PC-3 (cell line): ENCODE results near the gene COQ3. TPM values are rescaled to one million over a fixed set of nuclear protein-coding genes. Genes with fewer than 3 reads are reported as not detected.

Experiments
- ATAC-seq: fragments of 200-7000 bp; cut with Tn5 transposase; 2 replicates; pipeline ENCODE4 v1.9.1; 2020; ENCODE audit warnings: mild to moderate bottlenecking, moderate library complexity
- BruUV-seq: library from RNA; stranded (reverse); fragments of 400-500 nt; replicated peaks from 2 replicates; lab custom pipeline; 2021; lab: Mats Ljungman, UMichigan
- CTCF ChIA-PET: fragments of 300-600 bp; sonication (Branson Sonifier 250); formaldehyde crosslinking; loops from one replicate; lab custom pipeline; 2022; ENCODE audit warnings: antibody characterized with exemption; lab: Charles Lee
- POLR2A ChIA-PET: fragments of 300-600 bp; sonication (Branson Sonifier 250); formaldehyde crosslinking; loops from one replicate; lab custom pipeline; 2022; ENCODE audit warnings: antibody characterized with exemption; ENCODE audit not compliant: unreplicated experiment; lab: Charles Lee
- DNase-seq: peaks from one replicate; pipeline ENCODE4 v3.0.0-alpha.2; 2015
- H2AFZ ChIP-seq: fragments of 300-600 bp; sonication (generic); 2 replicates; pipeline ENCODE4 v1.6.0; 2016; ENCODE audit warnings: antibody characterized with exemption, low read length
- H3F3A ChIP-seq: fragments of 300-600 bp; sonication (generic); one replicate; pipeline ENCODE4 v1.6.0; 2017; ENCODE audit warnings: antibody characterized with exemption, low read length, control low read depth, mild to moderate bottlenecking; ENCODE audit not compliant: unreplicated experiment
- H3K27ac ChIP-seq: fragments of 300-600 bp; sonication (generic); 2 replicates; pipeline ENCODE4 v1.5.1; 2016; ENCODE audit warnings: mild to moderate bottlenecking, low read length
- H3K27me3 ChIP-seq: fragments of 300-600 bp; sonication (generic); 2 replicates; pipeline ENCODE4 v1.6.1; 2016; ENCODE audit warnings: low read length, mixed read lengths
- H3K36me3 ChIP-seq: fragments of 300-600 bp; sonication (generic); 2 replicates; pipeline ENCODE4 v1.6.1; 2016; ENCODE audit warnings: low read depth, mixed run types, low read length, mixed read lengths
- H3K4me1 ChIP-seq: fragments of 300-600 bp; sonication (generic); 2 replicates; pipeline ENCODE4 v1.5.1; 2016; ENCODE audit warnings: low read length; ENCODE audit not compliant: insufficient read depth
- H3K4me2 ChIP-seq: fragments of 300-600 bp; sonication (generic); 2 replicates; pipeline ENCODE4 v1.6.0; 2016; ENCODE audit warnings: low read length
- H3K4me3 ChIP-seq: fragments of 300-600 bp; sonication (generic); 2 replicates; pipeline ENCODE4 v1.5.1; 2016; ENCODE audit warnings: mild to moderate bottlenecking, low read length, mixed read lengths
- H3K79me2 ChIP-seq: fragments of 300-600 bp; sonication (generic); 2 replicates; pipeline ENCODE4 v1.6.1; 2017; ENCODE audit warnings: low read length, mixed read lengths
- H3K9ac ChIP-seq: fragments of 300-600 bp; sonication (generic); 2 replicates; pipeline ENCODE4 v1.6.0; 2016; ENCODE audit warnings: mild to moderate bottlenecking, low read length
- H3K9me2 ChIP-seq: fragments of 300-600 bp; sonication (generic); replicated peaks from 2 replicates; pipeline ENCODE4 v1.6.1; 2016; ENCODE audit warnings: mixed run types, low read length, mixed read lengths
- H3K9me3 ChIP-seq: fragments of 300-600 bp; sonication (generic); 2 replicates; pipeline ENCODE4 v1.6.1; 2016; ENCODE audit warnings: low read length, mixed read lengths
- H4K20me1 ChIP-seq: fragments of 300-600 bp; sonication (generic); 2 replicates; pipeline ENCODE4 v1.6.1; 2016; ENCODE audit warnings: low read length, mixed read lengths
- EZH2 ChIP-seq: fragments of 300-600 bp; sonication (generic); IDR thresholded peaks from one replicate; pipeline ENCODE4 v1.6.1; 2017; ENCODE audit warnings: antibody characterized with exemption, mild to moderate bottlenecking, low read length; ENCODE audit not compliant: unreplicated experiment
- EZH2phosphoT487 ChIP-seq: fragments of 300-600 bp; sonication (generic); IDR thresholded peaks from 2 replicates; pipeline ENCODE4 v1.6.1; 2018; ENCODE audit warnings: mild to moderate bottlenecking, antibody characterized with exemption, low read length, borderline replicate concordance
- intact Hi-C: fragments of 100-400 bp; cut with micrococcal nuclease; formaldehyde crosslinking; loops from 2 replicates; pipeline ENCODE4 v1.9.0; 2023
- total RNA-seq: library from RNA; depleted of rRNA; stranded (reverse); fragments of >200 nt; gene quantifications from 2 replicates; pipeline ENCODE4 v1.2.3, GENCODE V29; 2014; rRNA removed
- TF ChIP-seq, protein P1 (sequence below): fragments of 300-600 bp; sonication (generic); conservative IDR thresholded peaks from 2 replicates; pipeline ENCODE4 v1.5.1; 2017; ENCODE audit warnings: antibody characterized with exemption, low read depth, mild to moderate bottlenecking, low read length

The COQ3 gene
- total RNA-seq, 1 experiment from 2014 or later: 15.6 TPM

DNA sequence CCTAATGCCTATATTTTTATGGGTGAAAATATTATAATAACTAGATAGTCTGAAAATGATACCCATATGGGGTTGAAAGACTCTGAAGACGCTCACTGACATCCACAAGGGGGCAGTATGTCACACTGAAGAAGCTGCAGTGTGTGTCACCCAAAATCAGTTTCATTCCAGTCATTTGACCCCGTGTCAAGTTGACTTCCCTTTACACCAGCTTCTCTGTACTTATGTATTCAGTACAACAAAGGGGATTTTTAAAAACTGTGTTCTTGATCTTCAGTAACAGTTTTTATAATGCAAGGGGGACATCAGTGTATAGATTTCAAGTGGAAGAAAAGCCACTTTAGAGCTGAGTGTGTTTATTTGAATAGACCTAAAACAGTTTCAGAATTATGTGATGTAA lies 63.8 kb downstream of the COQ3 start:
- peak; percentile 73 for DNase-seq
- Histone ChIP-seq H4K20me1 (no peaks in the 10 kb centered on the region), H3F3A (no peaks in the 10 kb centered on the region), H3K4me3 (no peak overlapping the region), H3K4me1 (no peaks in the 10 kb centered on the region), H3K79me2 (no peaks in the 10 kb centered on the region), H3K27ac (no peak overlapping the region), H3K27me3 (no peaks in the 10 kb centered on the region), H2AFZ (no peak overlapping the region), H3K9me2 (no peaks in the 10 kb centered on the region), H3K9me3 (no peaks in the 10 kb centered on the region), H3K9ac (no peak overlapping the region), H3K36me3 (no peaks in the 10 kb centered on the region), H3K4me2 (no peak overlapping the region)
- peak; percentile 94 for ATAC-seq
- intact Hi-C loops: loop anchor here (1.0 kb wide), 1 partner anchor 64 kb away; the partner anchor contains the start of gene COQ3
- TF ChIP-seq EZH2: no peak
- TF ChIP-seq, protein P1, sequence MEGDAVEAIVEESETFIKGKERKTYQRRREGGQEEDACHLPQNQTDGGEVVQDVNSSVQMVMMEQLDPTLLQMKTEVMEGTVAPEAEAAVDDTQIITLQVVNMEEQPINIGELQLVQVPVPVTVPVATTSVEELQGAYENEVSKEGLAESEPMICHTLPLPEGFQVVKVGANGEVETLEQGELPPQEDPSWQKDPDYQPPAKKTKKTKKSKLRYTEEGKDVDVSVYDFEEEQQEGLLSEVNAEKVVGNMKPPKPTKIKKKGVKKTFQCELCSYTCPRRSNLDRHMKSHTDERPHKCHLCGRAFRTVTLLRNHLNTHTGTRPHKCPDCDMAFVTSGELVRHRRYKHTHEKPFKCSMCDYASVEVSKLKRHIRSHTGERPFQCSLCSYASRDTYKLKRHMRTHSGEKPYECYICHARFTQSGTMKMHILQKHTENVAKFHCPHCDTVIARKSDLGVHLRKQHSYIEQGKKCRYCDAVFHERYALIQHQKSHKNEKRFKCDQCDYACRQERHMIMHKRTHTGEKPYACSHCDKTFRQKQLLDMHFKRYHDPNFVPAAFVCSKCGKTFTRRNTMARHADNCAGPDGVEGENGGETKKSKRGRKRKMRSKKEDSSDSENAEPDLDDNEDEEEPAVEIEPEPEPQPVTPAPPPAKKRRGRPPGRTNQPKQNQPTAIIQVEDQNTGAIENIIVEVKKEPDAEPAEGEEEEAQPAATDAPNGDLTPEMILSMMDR: peak; percentile 83
- CTCF ChIA-PET: interaction anchor here (0.5 to 1.0 kb wide), 5 partner anchors 12 to 179 kb away, joined by 3 to 5 read pairs (median 4); no protein-coding TSS in a partner anchor
- no TSS peak for BruUV-seq
- POLR2A ChIA-PET: no interaction called here

- ATAC-seq (no peak), DNase-seq (no peak)
- H3F3A ChIP-seq: no peaks in the 10 kb centered on the region
- H2AFZ ChIP-seq: no peak overlapping the region
- H3K4me2 ChIP-seq: no peak overlapping the region
- BruUV-seq: no TSS peak
- POLR2A ChIA-PET: no interaction called here
- no peaks in the 10 kb centered on the region for H3K79me2 ChIP-seq
- no peak overlapping the region for H3K27ac ChIP-seq
- no peaks in the 10 kb centered on the region for H3K9me2 ChIP-seq
- no peak overlapping the region for H3K9ac ChIP-seq
- H3K36me3 ChIP-seq: no peaks in the 10 kb centered on the region
- no peaks in the 10 kb centered on the region for H3K27me3 ChIP-seq
- intact Hi-C loops: no loop called here
- no peaks in the 10 kb centered on the region for H3K9me3 ChIP-seq
- H3K4me1 ChIP-seq: no peaks in the 10 kb centered on the region
- CTCF ChIA-PET: no interaction called here
- H4K20me1 ChIP-seq: no peaks in the 10 kb centered on the region
- H3K4me3 ChIP-seq: no peak overlapping the region
- TF ChIP-seq EZH2phosphoT487: no peak
- TF ChIP-seq, protein P1: no peak
- no peak for TF ChIP-seq EZH2
These were observed 69.0 kb downstream of the COQ3 start for GRCh38 chr6:99324996-99325395.

Other genes with a start within 250 kb of the COQ3 start
- gene FAXC, start 44.5 kb downstream of the COQ3 start, total RNA-seq: 3.9 and 5.4 TPM in 2 replicates
- gene PNISR, start 31.1 kb upstream of the COQ3 start, total RNA-seq: 37.7 and 42.5 TPM in 2 replicates
- gene USP45, start 121.2 kb upstream of the COQ3 start, total RNA-seq: 8.3 and 9.3 TPM in 2 replicates
- 53.7 and 69.3 TPM in 2 replicates for gene CCNC, start 174.5 kb upstream of the COQ3 start, total RNA-seq
- gene PRDM13, start 212.6 kb upstream of the COQ3 start, total RNA-seq: not detected in 2 replicates